GM21526 (cell line): ENCODE results near the gene RPL13.

ENCODE experiments used
- ATAC-seq: cut with Tn5 transposase; IDR thresholded peaks from one replicate; pipeline ENCODE4 v1.9.1; 2021; ENCODE audit warnings: moderate library complexity; ENCODE audit not compliant: unreplicated experiment, low FRiP score

The RPL13 gene

DNA sequence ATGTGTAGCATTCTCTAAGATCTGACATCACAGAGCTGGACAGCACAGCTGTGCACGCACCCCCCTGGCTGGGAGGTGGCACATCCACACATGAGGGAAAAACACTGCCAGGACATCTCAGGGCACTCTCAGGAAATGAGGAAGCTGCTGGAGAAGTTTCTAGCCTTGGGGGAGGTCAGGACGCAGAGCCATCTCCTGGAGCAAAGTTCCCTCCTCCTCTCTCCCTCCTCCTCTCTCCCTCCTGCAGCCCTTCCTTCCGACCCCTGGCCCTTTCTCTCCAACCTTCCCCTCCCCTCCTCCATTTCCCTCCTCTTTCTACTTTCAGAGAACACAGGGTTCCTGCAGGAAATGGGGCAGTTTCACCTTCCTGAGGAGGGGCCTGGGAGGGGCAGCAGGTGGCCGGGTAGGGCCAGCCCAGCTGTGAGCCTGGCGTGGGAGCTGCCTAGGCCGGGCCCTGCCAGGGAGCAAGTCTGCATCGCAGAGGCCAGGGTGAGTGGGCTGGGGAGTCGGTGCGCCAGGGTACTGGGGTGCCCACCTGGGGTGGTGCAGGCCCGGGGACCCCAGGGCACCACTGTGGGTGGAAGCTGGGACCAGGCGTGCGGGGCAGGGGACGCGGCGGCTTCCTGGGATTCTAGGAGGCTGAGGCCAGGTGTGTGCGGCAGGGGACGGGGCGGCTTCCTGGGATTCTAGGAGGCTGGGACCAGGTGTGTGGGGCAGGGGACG, 52.9 kb downstream of the RPL13 start, which contains the start of gene DPEP1:
TSS of gene DPEP1 (plus strand) at position 412 of the 723 bp plus-strand sequence. CDS start 16,769 bp downstream, outside the sequence.
- no peak for ATAC-seq

DNA sequence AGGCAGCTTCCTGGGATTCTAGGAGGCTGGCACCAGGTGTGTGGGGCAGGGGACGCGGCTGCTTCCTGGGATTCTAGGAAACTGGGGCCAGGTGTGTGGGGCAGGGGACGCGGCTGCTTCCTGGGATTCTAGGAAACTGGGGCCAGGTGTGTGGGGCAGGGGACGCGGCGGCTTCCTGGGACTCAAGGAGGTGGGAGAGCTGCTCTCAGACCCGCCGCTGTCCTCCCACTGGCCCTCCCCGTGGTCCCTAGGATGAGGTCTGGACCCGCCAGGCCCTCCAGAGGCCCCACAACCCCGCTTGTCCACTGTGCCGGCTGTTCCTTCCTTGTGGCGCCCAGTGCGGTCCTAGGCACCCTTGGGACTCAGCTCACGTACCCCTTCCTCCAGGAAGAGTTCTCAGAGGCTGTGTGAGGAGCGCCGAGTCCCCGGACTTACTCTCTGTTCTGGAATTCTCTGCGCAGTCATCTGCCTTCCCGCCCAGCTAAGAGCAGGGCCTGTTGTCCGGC, 53.5 kb downstream of the RPL13 start:
- no peak for ATAC-seq
